GM18868 (cell line): Measurements from ENCODE around the gene IL1RAPL1.
"Not testable (repeated sequence)": the region's sequence is repeated elsewhere in the genome, so short reads cannot be mapped to it uniquely, and the experiment has no call there.

ENCODE experiments used
- ATAC-seq: cut with Tn5 transposase; IDR thresholded peaks from one replicate; pipeline ENCODE4 v1.9.1; 2021; ENCODE audit warnings: mild to moderate bottlenecking, moderate library complexity; ENCODE audit not compliant: unreplicated experiment

The IL1RAPL1 gene

DNA sequence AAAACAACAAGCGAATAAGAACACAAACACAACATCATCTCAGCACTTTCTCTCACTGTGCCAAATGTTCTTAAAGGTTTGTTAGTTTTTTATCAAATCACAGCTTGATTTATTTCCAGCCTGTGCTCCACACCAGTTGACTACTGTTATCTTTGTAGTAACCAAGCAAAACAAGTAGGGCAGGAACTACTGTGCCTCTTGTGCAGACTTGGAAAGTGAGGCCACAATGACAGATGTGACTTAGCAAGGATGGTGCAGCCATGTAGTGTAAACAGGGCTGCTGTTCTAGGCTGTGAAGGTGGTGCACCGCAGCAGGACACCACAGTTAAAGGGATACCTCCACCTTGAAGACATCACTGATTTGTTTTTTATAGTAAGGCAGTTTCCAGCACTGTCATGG lies 170.0 kb downstream of the IL1RAPL1 start:
- no peak for ATAC-seq

DNA sequence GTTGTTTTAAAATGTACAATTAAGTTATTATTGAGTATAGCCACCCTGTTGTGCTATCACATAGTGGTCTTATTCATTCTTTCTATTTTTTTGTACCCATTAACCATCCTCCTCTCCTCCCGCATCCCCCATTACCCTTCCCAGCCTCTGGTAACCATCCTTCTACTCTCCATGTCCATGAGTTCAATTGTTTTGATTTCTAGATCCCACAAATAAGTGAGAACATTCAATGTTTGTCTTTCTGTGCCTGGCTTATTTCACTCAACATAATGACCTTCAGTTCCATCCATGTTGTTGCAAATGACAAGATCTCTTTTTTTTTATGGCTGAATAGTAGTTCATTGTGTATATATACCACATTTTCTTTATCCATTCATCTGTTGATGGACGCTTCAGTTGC lies 179.3 kb downstream of the IL1RAPL1 start:
- not testable (repeated sequence) for ATAC-seq

DNA sequence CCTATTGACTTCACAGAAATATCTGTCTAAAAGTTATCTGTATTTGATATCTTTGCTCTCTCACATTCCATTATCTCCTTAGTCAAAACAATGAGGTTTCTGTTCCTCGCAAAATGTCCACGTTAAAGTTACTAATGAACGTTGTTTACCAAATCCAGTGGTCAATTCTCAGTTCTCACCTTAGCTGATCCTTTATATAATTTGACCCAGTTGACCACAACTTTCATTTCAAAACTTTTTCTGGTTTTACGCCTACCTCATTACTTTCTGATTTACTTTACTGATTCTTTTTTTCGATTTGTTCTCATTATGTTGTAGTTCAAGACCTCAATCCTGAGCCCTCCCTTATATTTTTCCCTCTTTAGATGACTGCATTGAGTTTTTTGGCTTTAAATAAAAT lies 186.6 kb downstream of the IL1RAPL1 start:
- no peak for ATAC-seq

DNA sequence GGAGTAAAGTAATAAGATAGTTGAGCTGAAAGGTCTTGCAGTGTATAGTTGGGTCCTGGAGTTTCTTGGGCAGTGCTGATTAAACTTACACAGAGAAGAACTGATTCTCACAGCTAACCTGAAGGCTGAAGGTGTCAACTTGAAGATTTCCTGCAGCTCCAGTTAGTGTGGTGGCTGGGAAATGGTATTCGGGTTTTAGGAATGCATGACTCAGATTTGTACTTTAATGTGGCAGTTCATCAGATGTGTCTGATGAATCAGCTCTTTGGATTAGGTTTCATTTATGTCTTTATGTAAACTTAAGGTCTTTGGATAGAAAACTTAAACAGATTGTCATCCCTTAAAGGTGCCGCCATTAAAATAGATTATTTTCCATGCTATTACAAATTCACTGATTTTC lies 200.0 kb downstream of the IL1RAPL1 start:
- no peak for ATAC-seq

DNA sequence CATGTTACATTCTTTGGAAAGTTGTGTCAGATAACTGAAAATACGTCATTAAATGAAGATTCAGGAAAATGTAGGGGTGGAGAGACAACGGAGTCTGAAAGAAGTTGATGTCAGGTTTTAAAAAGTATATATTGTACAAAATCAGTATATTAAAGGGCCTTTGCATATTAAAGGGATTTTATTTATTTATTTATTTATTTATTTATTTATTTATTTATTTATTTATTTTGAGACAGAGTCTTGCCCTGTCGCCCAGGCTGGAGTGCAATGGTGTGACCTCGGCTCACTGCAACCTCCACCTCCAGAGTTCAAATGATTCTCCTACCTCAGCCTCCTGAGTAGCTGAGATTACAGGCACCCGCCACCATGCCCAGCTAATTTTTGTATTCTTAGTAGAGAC lies 213.4 kb downstream of the IL1RAPL1 start:
- ATAC-seq: not testable (repeated sequence)

DNA sequence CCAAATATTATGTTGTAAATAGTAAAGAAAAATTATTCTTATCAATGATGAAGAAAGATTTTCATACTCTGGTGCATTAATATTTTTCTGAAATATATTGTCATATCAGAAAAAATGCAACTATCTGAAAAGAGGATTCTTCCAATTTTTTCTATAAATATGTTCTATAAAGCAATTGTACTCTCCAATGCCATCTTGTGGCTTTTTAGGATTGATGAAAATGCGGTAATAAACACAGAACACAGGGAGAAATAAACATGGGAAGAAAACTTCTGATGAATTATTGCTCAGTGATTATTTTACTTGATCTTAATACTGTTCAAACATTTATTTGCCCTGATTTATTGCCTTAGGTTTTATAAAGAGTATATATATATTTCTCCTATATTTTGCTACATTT lies 215.4 kb downstream of the IL1RAPL1 start:
- ATAC-seq: no peak

DNA sequence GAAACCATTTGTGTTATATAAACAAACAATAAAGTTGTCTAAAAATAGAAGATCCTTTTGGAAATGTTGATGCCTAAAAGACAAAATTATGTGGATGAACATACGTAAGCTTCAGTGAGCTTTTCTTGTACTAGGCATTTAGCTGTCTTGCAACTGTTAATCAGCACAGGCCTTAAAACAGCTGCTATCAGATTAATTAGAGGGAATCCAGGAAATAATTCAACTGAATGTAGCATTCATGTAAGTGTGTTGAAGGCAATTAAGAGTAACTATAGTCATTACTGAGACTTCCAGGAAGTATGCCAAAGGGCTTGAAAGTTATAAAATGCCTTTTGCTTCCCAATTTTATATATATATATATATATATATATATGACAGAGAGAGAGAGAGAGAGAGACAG lies 248.7 kb downstream of the IL1RAPL1 start:
- ATAC-seq: no peak

DNA sequence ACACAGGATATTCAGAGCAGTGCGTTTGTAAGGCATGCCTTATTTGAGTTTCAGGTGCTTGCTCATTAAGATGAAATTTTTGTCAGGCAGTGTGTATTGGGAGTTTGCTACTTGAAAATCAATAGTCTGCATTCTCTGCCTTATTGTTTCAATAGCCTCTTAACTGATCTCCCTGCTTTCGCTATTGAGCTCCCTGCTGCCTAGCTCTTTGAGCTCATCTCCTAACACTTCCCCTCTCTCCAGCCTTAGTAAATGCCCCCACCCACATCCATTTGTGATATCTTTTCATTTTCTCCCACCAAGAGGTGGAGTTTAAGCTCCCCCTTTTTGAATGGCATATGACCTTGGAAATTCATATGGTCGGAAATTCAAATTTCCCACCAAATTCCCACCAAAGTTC lies 256.6 kb downstream of the IL1RAPL1 start:
- ATAC-seq: no peak

DNA sequence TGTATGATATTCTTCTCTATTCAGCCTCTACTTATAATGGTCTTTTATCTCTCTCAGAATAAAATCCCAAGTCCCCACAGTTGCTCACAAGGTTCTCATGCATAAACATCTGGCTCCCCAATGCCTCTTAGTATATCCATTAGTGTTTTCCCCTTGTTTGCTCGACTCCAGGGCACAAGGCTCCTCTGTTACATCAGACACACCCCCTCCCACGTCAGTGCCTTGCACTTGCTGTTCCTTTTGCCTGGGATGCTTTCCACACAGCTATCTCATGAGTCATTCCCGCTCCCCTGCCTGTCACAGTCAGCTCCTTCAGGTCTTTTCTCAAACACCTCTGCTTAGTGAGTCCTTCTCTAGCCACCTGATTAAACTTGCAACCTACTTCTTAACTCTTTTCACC lies 260.2 kb downstream of the IL1RAPL1 start:
- ATAC-seq: no peak

DNA sequence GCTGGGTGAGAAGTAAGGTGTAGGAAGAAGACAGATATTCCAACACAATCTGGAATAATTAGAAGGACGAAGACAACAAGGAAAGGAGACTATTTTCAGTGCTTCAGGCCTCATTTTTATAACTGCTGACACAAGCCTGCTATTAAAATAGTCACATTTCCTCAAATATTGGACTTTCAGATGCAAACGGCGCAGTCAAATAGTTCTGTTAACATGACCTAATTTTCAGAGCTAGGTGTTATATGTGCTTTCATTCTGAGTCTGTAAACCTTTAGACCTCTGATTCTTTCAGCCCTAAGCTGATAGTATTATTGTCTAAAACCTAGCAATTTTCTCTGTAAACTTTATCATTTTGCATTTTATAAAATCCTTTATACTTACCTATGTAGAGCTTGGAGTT lies 261.5 kb downstream of the IL1RAPL1 start:
- no peak for ATAC-seq

DNA sequence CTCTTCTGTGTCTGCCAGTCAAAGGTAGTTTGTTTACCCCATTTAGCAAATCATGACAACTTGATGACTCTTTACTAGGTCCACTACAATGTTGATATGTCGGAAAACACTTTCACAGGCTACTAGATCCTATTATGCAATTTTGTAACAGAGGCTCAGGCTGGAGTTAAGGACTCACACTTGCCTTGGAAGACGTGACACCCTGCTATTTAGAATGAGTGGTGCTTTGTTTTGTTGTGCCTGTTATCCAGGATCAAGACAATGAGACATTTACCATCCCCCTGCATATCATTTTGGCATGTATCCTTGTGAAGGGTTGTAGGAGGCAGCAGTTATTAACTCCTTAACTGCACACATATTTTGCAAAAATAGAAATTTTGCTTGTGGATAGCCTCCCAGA lies 263.7 kb downstream of the IL1RAPL1 start:
- ATAC-seq: no peak

DNA sequence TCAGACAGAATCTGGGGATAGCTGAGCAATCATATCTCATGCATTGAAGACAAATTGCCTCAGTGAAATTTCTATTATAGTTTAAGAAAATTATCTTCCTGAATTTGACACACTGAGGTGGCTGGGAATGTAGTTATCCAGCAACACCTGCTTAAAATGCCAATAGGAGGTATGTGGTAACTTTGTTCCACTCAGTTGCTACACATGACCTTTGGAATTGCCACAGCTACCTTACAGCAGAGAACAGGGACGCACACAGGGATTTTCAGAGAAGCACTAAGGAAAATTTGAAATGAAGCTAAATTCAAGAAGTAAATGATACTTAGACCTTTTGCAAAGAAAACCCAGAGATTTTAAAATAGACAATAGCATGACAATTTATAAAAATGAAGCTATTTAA lies 264.6 kb downstream of the IL1RAPL1 start:
- ATAC-seq: no peak

DNA sequence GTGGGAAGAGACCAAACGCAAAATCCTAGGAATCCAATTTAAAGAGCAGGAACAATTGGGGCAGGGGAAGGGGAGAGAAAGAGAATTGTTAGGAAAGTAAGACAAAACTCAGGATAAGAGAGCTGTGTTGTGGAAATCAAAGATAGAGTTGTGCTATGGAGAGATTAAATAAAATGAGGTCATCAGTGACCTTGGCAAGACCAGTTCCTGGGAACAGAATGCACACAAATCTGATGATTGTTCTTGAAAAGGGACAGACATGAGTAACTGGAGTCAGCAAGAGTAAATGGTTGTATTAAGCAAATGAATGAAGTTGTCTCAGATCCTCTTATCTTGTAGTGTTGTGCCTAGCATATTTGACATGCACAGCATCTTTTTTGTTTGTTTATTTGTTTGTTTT lies 267.4 kb downstream of the IL1RAPL1 start:
- no peak for ATAC-seq

DNA sequence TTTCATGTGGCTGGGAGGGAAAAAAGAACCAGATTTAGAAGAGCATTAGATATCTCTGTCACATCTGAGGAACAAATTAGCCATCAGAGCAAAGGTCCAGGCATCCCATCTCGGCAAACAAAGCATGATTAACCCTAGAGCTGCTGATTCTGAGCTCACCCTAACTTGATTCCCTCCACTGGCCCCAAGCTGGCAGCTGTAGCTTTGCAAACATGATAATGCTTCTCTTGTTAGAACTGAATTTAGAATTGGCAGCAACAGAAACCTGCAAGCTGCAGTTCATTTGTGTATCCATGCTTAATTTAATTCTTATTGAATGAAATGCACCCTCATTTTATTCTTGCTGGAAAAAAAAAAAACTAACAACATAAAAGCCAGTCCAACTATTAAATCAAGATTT lies 289.2 kb downstream of the IL1RAPL1 start:
- ATAC-seq: no peak

DNA sequence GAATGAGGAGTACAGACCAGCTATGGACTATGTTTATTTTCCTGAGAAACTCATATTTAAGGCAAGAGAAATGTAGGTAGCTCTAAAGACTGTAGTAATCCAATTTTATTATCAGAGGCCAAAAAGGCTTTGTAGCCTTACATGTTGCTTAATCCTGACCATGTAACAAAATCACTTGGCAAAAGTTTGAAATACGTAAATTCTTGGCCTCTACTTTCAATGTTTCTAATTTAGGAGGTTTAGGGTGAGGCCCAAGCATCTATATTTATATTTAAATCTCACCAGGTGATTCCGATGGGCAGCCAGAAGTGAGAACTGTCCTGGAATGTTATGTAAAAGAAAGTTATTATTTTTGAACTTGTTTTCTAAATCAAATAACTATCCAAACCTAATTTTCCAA lies 289.7 kb downstream of the IL1RAPL1 start:
- no peak for ATAC-seq

DNA sequence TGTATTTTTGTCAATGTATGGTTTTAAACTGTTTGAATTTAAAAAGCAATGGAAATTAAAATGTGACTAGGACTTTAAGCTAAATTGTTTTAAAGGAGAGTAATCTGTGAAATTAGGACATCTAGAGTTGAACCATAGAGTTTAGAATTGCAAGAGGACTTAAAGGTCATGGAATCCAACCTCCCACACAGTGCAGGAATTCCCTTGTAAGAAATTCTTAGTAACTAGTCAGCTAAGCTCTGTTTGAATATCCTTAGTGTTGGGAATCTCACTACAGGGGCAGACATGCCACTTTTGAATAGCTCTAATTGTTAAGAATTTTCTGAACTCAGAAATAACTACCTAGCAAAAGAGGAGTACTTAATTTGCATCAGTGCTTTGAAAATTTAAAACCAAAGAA lies 292.9 kb downstream of the IL1RAPL1 start:
- ATAC-seq: no peak

DNA sequence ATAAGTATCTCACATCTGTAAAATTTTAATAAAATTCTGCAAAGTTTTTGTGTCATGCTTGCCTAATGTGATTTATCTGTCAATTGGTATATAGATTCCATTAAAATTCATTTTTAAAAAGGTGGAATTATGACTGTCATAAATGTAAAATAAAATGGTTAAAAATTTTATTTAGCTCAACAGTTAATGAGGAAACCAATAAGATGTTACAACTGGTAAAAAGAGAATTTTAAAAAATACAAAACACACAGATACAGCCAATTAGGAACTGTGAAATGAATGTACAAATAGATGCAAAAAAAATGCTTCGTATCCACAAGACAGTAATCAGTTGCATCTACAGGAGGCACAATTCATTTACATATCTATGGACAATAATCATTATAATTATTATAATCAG lies 297.6 kb downstream of the IL1RAPL1 start:
- ATAC-seq: no peak

DNA sequence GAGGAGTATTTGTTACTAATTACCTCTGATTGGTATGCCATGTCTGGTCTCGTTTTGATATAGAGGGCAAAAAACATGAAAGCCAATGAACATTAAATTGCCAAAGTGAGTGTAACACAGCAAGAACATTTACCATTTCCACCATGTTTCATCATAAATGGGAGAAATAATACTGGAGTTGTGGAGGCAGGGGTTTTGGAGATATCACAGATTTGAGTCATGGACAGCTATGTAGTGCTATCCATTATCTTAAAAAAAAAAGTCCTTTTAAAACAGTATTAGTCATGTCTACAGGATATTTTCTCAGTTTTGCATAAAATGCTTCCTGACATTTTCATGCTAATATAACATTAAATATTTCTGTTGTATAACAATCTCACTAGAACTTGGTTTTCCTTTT lies 301.2 kb downstream of the IL1RAPL1 start:
- no peak for ATAC-seq

DNA sequence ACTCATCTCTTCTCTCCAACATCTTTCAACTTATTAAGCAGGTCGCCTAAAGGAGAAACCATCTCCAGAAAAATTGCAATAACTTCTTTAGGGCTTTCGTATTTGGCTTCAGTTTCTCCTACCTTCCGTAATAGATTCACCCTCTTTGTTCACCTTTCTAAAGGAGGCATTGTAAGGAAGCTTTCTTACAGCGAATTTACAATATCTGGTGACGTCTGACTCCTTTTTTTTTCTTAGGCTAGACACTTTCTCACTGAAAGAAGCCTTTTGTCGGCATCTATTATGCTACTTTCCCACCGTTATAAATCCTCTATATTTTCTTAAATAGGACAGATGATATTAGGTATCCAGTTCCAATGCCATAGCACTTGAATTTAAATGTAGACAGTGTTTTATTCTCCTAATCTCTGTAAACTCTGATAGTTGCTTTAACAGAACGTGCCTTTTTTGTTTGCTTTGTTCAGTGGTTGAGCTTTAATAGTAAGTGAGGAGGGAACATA lies 302.4 kb downstream of the IL1RAPL1 start:
- ATAC-seq: no peak

DNA sequence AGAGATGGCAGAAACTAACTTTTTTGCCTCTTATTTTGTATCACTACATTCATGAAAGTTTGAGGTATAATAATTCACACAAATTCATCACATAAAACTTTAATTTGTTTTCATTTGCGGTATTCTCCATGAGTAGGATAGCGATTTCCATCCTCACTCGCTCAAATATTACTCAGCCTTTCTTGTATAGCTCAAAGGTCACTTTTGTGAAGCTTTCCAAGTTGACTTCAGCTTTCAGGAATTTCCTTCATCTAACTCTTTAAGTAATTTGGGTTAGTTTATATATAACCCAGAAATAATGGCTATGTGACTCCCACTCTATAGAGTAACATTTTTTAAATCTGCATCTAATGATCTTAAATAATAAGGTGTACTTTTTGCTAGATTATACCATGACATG lies 314.4 kb downstream of the IL1RAPL1 start:
- ATAC-seq: no peak

DNA sequence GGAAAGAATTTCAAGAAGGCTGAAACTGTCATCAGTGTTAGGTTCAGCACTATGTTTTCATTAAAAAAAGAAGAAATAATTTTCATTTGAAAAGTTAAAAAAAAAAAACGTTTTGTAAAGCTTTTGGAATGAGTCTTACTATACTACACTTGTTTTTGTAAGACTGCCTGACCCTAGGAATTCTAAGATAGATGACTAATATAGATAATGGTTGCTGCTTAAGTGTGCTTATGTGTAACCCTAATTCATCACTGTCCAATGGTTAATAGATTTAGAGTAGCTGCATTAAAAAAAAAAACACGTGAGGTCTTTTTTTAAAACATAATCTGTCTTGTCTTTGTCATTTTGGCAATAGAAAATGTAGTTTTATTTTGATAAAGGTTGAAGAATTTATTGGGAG lies 323.2 kb downstream of the IL1RAPL1 start:
- no peak for ATAC-seq

DNA sequence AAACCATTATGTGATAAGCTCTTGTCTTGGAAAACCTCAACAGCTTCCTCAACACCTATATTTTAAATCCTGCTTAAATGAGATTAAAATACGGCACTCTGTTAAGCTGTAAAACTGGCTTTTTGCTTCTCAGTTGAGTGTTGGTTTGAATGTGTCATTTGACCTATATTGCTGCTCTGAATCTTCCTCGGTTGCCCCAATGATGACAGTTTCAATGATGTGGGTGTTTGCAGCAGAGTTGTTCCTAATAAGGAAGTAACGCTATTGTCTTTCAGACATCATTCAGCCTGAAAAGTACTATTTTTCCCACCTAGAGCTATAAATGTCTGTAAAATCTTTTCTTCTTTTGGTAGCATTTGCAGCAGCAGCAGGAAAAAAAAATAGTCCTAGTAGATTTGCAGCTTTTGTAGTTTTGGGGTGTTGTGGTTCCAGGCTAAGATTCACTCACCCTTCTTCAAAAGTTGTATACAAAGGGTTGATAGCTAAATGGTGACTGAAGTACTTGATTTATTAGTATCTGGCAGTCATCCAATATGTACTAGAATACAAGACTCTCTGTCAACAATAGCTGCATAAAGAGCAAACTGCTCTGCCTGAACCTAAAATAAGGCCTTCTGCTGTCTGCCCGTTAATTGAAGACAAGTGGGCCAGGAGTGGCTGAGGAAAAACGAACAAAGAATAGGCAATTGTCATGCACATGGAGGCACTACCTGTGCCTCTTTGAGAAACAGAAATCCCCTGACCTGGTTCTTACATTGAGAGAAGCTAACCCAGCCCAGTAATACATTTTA lies 333.1 kb downstream of the IL1RAPL1 start:
- no peak for ATAC-seq

DNA sequence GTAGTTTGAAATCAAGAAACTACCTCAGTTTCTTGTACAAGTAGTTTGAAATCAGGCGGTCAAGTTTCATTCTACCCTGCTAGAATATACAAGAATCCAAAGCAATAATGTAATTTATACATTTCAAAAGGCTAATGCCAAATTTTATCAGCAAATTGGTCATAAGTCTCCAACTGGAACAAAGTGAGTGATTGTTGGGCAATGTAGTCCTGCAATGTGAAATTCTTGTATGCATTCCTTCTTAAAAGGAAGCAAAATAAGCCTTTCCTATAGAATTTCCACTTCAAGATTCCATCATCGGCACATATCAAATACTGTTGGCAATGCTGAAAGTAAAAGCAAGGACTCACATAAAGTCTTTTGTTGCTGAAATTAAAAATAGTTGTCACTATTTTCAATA lies 334.9 kb downstream of the IL1RAPL1 start:
- ATAC-seq: no peak
